Caco-2 (cell line): Measurements from ENCODE around the gene CCDC73. TPM values are rescaled to one million over a fixed set of nuclear protein-coding genes. Genes with fewer than 3 reads are reported as not detected.

Experiments used
- BruUV-seq: library from RNA; stranded (reverse); fragments of 400-500 nt; replicated peaks from 2 replicates; lab custom pipeline; 2021; lab: Mats Ljungman, UMichigan
- CTCF ChIA-PET: fragments of 300-600 bp; sonication (Branson Sonifier 250); formaldehyde crosslinking; loops from one replicate; lab custom pipeline; 2022; ENCODE audit warnings: antibody characterized with exemption; lab: Charles Lee
- POLR2A ChIA-PET: fragments of 300-600 bp; sonication (Branson Sonifier 250); formaldehyde crosslinking; loops from one replicate; lab custom pipeline; 2022; ENCODE audit warnings: antibody characterized with exemption; lab: Charles Lee
- DNase-seq, 2 experiments: peaks; one replicate each; pipeline versions ENCODE4 v3.0.0 to v3.0.0-alpha.2; 2020 to 2022
- H3K27me3 ChIP-seq: replicated peaks from 2 replicates; pipeline ENCODE4 v1.6.0; 2011; ENCODE audit warnings: low read length; ENCODE audit not compliant: control insufficient read depth, insufficient read depth
- H3K36me3 ChIP-seq: 2 replicates; pipeline ENCODE4 v1.5.1; 2011; ENCODE audit warnings: low read length; ENCODE audit not compliant: control insufficient read depth, insufficient read depth
- H3K4me1 ChIP-seq: fragments of 250-450 bp; sonication (Bioruptor Pico); 2 replicates; pipeline ENCODE4 v1.5.1; 2020; ENCODE audit warnings: mild to moderate bottlenecking
- H3K4me3 ChIP-seq: 2 replicates; pipeline ENCODE4 v1.5.1; 2011; ENCODE audit warnings: low read depth, mild to moderate bottlenecking, control low read depth, low read length
- H3K9me3 ChIP-seq: fragments of 250-450 bp; sonication (Bioruptor Pico); 2 replicates; pipeline ENCODE4 v1.5.1; 2020; ENCODE audit warnings: mild to moderate bottlenecking, moderate library complexity
- H3K27ac Mint-ChIP-seq: one replicate; pipeline ENCODE4 v1.8.0; 2022; ENCODE audit warnings: mixed read lengths; ENCODE audit not compliant: unreplicated experiment
- H3K27me3 Mint-ChIP-seq: one replicate; pipeline ENCODE4 v1.8.0; 2022; ENCODE audit warnings: mixed read lengths; ENCODE audit not compliant: insufficient read depth, unreplicated experiment
- H3K36me3 Mint-ChIP-seq: one replicate; pipeline ENCODE4 v1.8.0; 2022; ENCODE audit warnings: mild to moderate bottlenecking, mixed read lengths; ENCODE audit not compliant: insufficient read depth, unreplicated experiment
- H3K4me1 Mint-ChIP-seq: one replicate; pipeline ENCODE4 v1.8.0; 2022; ENCODE audit warnings: low read depth, mixed read lengths; ENCODE audit not compliant: unreplicated experiment
- H3K4me3 Mint-ChIP-seq: one replicate; pipeline ENCODE4 v1.8.0; 2022; ENCODE audit warnings: mild to moderate bottlenecking, moderate library complexity, mixed read lengths; ENCODE audit not compliant: unreplicated experiment
- H3K9me3 Mint-ChIP-seq: one replicate; pipeline ENCODE4 v1.8.0; 2022; ENCODE audit warnings: mixed read lengths; ENCODE audit not compliant: unreplicated experiment
- intact Hi-C: fragments of 100-400 bp; cut with micrococcal nuclease; formaldehyde crosslinking; loops from one replicate; pipeline ENCODE4 v1.10.0; 2022; ENCODE audit not compliant: unreplicated experiment
- total RNA-seq: library from RNA; stranded (reverse); gene quantifications from 2 replicates; pipeline ENCODE4 v1.2.3, GENCODE V29; 2022
- TF ChIP-seq, protein P1 (sequence below), 2 experiments: fragments of 200-600 bp in 1 of 2; IDR thresholded peaks; 1 replicate in 1 of 2; 2 replicates in 1 of 2; pipeline versions ENCODE4 v1.5.1 to v1.8.0; 2011 to 2022; ENCODE audit warnings: antibody characterized with exemption in 1 of 2, control low read depth in 1 of 2, inconsistent platforms in 1 of 2, low read depth in 1 of 2, low read length in 1 of 2, mild to moderate bottlenecking in 1 of 2, moderate library complexity in 1 of 2; ENCODE audit not compliant: insufficient read depth in 1 of 2, severe bottlenecking in 1 of 2, unreplicated experiment in 1 of 2

CCDC73 gene
- total RNA-seq, 1 experiment from 2014 or later: not detected

DNA sequence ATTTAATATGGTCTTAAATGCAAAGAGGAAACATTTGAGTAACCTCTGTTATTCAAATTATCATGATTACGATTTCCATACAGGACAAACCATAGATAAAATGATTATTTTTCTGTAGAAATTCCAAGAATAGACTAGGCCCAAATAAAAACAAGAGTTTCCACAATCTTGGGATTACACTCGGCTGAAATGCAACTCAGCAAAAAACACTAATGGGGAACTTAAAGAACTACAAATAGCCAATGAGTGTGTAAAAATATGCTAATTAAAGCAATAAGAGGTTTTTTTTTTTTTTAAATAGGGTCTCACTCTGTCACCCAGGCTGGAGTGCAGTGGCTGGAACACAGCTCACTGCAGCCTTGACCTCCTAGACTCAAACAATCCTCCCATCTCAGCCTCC is 24.7 kb upstream of the CCDC73 start:
- H3K9me3 Mint-ChIP-seq: no peaks in the 10 kb centered on the region
- POLR2A ChIA-PET: no interaction called here
- peaks cover 3% of the 10 kb centered on the region for H3K27me3 Mint-ChIP-seq
- no peaks in the 10 kb centered on the region for H3K4me1 ChIP-seq
- H3K27ac Mint-ChIP-seq: no peak overlapping the region
- BruUV-seq: no TSS peak
- H3K36me3 ChIP-seq: no peaks in the 10 kb centered on the region
- no peaks in the 10 kb centered on the region for H3K36me3 Mint-ChIP-seq
- intact Hi-C loops: no loop called here
- no peaks in the 10 kb centered on the region for H3K27me3 ChIP-seq
- no peaks in the 10 kb centered on the region for H3K4me1 Mint-ChIP-seq
- no peak overlapping the region for H3K4me3 ChIP-seq
- CTCF ChIA-PET: no interaction called here
- no peaks in the 10 kb centered on the region for H3K9me3 ChIP-seq
- TF ChIP-seq, protein P1, sequence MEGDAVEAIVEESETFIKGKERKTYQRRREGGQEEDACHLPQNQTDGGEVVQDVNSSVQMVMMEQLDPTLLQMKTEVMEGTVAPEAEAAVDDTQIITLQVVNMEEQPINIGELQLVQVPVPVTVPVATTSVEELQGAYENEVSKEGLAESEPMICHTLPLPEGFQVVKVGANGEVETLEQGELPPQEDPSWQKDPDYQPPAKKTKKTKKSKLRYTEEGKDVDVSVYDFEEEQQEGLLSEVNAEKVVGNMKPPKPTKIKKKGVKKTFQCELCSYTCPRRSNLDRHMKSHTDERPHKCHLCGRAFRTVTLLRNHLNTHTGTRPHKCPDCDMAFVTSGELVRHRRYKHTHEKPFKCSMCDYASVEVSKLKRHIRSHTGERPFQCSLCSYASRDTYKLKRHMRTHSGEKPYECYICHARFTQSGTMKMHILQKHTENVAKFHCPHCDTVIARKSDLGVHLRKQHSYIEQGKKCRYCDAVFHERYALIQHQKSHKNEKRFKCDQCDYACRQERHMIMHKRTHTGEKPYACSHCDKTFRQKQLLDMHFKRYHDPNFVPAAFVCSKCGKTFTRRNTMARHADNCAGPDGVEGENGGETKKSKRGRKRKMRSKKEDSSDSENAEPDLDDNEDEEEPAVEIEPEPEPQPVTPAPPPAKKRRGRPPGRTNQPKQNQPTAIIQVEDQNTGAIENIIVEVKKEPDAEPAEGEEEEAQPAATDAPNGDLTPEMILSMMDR (IDR thresholded peaks at IDR 0.05; ENCODE audit: insufficient read depth in 1 of 2, low read depth in 1 of 2, low read length in 1 of 2, severe bottlenecking in 1 of 2, unreplicated experiment in 1 of 2): no peak
- H3K4me3 Mint-ChIP-seq: no peak overlapping the region
- no peak for DNase-seq

DNA sequence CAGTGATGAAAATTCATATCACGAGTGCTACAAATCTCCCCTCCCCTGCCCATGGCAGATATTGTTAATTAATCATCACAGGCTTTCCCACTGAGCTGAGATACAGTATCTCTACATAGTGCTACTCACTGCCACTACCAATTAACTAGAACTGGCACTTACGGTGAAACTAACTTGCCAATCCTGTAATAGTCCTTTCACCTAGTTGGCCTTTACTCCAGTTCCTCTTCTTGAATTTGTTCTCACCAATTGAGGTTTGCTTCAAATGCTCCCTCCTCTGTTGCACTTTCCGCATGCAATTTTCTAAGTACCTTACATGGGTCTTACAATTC is 23.4 kb upstream of the CCDC73 start:
- intact Hi-C loops: no loop called here
- Histone ChIP-seq H3K27me3 (no peaks in the 10 kb centered on the region), H3K36me3 (no peaks in the 10 kb centered on the region), H3K4me3 (no peak overlapping the region), H3K4me1 (no peaks in the 10 kb centered on the region), H3K9me3 (no peaks in the 10 kb centered on the region)
- Mint-ChIP-seq H3K36me3 (no peaks in the 10 kb centered on the region), H3K9me3 (no peaks in the 10 kb centered on the region), H3K27ac (no peak overlapping the region), H3K4me3 (no peak overlapping the region), H3K4me1 (no peaks in the 10 kb centered on the region), H3K27me3 (peaks cover 6% of the 10 kb centered on the region)
- ChIA-PET CTCF (no interaction called here), POLR2A (no interaction called here)
- no TSS peak for BruUV-seq
- TF ChIP-seq, protein P1 (IDR thresholded peaks at IDR 0.05; ENCODE audit: insufficient read depth in 1 of 2, low read depth in 1 of 2, low read length in 1 of 2, severe bottlenecking in 1 of 2, unreplicated experiment in 1 of 2): no peak
- DNase-seq: no peak

DNA sequence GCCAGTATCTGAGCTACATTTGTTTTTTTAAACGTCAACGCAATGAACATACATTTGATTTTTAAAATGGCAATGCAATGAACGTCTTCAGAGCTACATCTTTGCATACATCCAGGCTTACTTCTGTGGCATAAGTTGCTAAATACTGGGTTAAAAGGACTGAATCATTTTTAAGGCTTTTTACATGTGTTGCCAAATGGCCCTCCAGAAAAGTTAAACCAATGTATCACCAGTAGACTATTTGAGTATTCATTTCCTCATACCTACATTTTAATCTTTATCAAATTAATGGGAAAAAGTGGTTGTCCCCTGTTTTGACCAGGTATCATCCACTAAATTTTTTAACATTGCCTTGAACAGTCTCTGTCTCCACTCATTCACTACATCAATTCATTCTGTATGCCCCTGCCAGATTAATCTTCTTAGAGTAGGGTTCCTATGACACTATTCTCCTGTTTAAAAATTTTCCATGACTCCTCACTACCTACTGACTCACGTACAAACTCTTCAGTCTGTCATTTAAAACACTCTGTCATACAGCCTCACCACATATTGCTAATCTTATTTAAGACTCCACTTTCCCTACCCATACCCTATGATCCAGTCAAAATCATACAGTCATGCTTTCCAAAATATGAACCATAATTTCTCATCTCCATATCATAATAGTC is 22.9 kb upstream of the CCDC73 start:
- Mint-ChIP-seq H3K27ac (no peak overlapping the region), H3K27me3 (peaks cover 6% of the 10 kb centered on the region), H3K4me3 (no peak overlapping the region), H3K36me3 (no peaks in the 10 kb centered on the region), H3K4me1 (no peaks in the 10 kb centered on the region), H3K9me3 (no peaks in the 10 kb centered on the region)
- intact Hi-C loops: no loop called here
- no peak for DNase-seq
- CTCF ChIA-PET: no interaction called here
- Histone ChIP-seq H3K4me3 (no peak overlapping the region), H3K4me1 (no peaks in the 10 kb centered on the region), H3K27me3 (no peaks in the 10 kb centered on the region), H3K9me3 (no peaks in the 10 kb centered on the region), H3K36me3 (no peaks in the 10 kb centered on the region)
- BruUV-seq: no TSS peak
- POLR2A ChIA-PET: no interaction called here
- TF ChIP-seq, protein P1 (IDR thresholded peaks at IDR 0.05; ENCODE audit: insufficient read depth in 1 of 2, low read depth in 1 of 2, low read length in 1 of 2, severe bottlenecking in 1 of 2, unreplicated experiment in 1 of 2): no peak
